ENCODE results near the gene NAT16.
"Not testable (repeated sequence)": the region's sequence is repeated elsewhere in the genome, so short reads cannot be mapped to it uniquely, and the experiment has no call there.

Gene NAT16

GRCh38 chr7:101212014-101212413, 31.9 kb upstream of the NAT16 start:
- H3K9ac ChIP-seq (ENCODE audit: low read length), result no peak overlapping the region
- H3K4me3 ChIP-seq (ENCODE audit: low read length), result no peak overlapping the region
- no peak for DNase-seq (ENCODE audit: low read depth)
- H3K4me1 ChIP-seq (ENCODE audit: control insufficient read depth, insufficient read depth, low read length), result peaks cover 21% of the 10 kb centered on the region
- no peaks in the 10 kb centered on the region for H3K9me3 ChIP-seq (ENCODE audit: control insufficient read depth, low read length)
- no peaks in the 10 kb centered on the region for H3K27me3 ChIP-seq (replicated peaks; ENCODE audit: control insufficient read depth, insufficient read depth, low read length)
- H3K36me3 ChIP-seq (ENCODE audit: control insufficient read depth, insufficient read depth, low read length, severe bottlenecking), result peaks cover 68% of the 10 kb centered on the region

GRCh38 chr7:101211501-101211900, 31.4 kb upstream of the NAT16 start:
- H3K4me3 ChIP-seq (ENCODE audit: low read length), result no peak overlapping the region
- H3K9ac ChIP-seq (ENCODE audit: low read length), result no peak overlapping the region
- DNase-seq (ENCODE audit: low read depth), result no peak
- no peaks in the 10 kb centered on the region for H3K9me3 ChIP-seq (ENCODE audit: control insufficient read depth, low read length)
- H3K36me3 ChIP-seq (ENCODE audit: control insufficient read depth, insufficient read depth, low read length, severe bottlenecking), result peaks cover 70% of the 10 kb centered on the region
- H3K27me3 ChIP-seq (replicated peaks; ENCODE audit: control insufficient read depth, insufficient read depth, low read length), result no peaks in the 10 kb centered on the region
- peaks cover 18% of the 10 kb centered on the region for H3K4me1 ChIP-seq (ENCODE audit: control insufficient read depth, insufficient read depth, low read length)

- no peak overlapping the region for H3K4me3 ChIP-seq (ENCODE audit: low read length)
- H3K9ac ChIP-seq (ENCODE audit: low read length), result no peak overlapping the region
- DNase-seq (ENCODE audit: low read depth), result no peak
- H3K27me3 ChIP-seq (replicated peaks; ENCODE audit: control insufficient read depth, insufficient read depth, low read length), result no peaks in the 10 kb centered on the region
- H3K36me3 ChIP-seq (ENCODE audit: control insufficient read depth, insufficient read depth, low read length, severe bottlenecking), result peaks cover 71% of the 10 kb centered on the region
- no peaks in the 10 kb centered on the region for H3K9me3 ChIP-seq (ENCODE audit: control insufficient read depth, low read length)
- peaks cover 5% of the 10 kb centered on the region for H3K4me1 ChIP-seq (ENCODE audit: control insufficient read depth, insufficient read depth, low read length)
Observed at GRCh38 chr7:101210143-101210542, 30.1 kb upstream of the NAT16 start.

GRCh38 chr7:101208794-101209193, 28.7 kb upstream of the NAT16 start:
- H3K9ac ChIP-seq (ENCODE audit: low read length), result no peak overlapping the region
- no peak for DNase-seq (ENCODE audit: low read depth)
- H3K36me3 ChIP-seq (ENCODE audit: control insufficient read depth, insufficient read depth, low read length, severe bottlenecking), result peaks cover 62% of the 10 kb centered on the region
- no peaks in the 10 kb centered on the region for H3K9me3 ChIP-seq (ENCODE audit: control insufficient read depth, low read length)
- no peak overlapping the region for H3K4me3 ChIP-seq (ENCODE audit: low read length)
- H3K4me1 ChIP-seq (ENCODE audit: control insufficient read depth, insufficient read depth, low read length), result no peaks in the 10 kb centered on the region
- H3K27me3 ChIP-seq (replicated peaks; ENCODE audit: control insufficient read depth, insufficient read depth, low read length), result no peaks in the 10 kb centered on the region

- Histone ChIP-seq H3K9me3 (ENCODE audit: control insufficient read depth, low read length) (no peaks in the 10 kb centered on the region), H3K4me3 (ENCODE audit: low read length) (no peak overlapping the region), H3K9ac (ENCODE audit: low read length) (no peak overlapping the region), H3K27me3 (replicated peaks; ENCODE audit: control insufficient read depth, insufficient read depth, low read length) (no peaks in the 10 kb centered on the region), H3K36me3 (ENCODE audit: control insufficient read depth, insufficient read depth, low read length, severe bottlenecking) (peaks cover 57% of the 10 kb centered on the region), H3K4me1 (ENCODE audit: control insufficient read depth, insufficient read depth, low read length) (no peaks in the 10 kb centered on the region)
- no peak for DNase-seq (ENCODE audit: low read depth)
Observed at GRCh38 chr7:101207459-101207858, 27.4 kb upstream of the NAT16 start.

- DNase-seq (ENCODE audit: low read depth), result no peak
- Histone ChIP-seq H3K36me3 (ENCODE audit: control insufficient read depth, insufficient read depth, low read length, severe bottlenecking) (peaks cover 49% of the 10 kb centered on the region), H3K9me3 (ENCODE audit: control insufficient read depth, low read length) (no peaks in the 10 kb centered on the region), H3K4me1 (ENCODE audit: control insufficient read depth, insufficient read depth, low read length) (peaks cover 2% of the 10 kb centered on the region), H3K9ac (ENCODE audit: low read length) (no peak overlapping the region), H3K4me3 (ENCODE audit: low read length) (no peak overlapping the region), H3K27me3 (replicated peaks; ENCODE audit: control insufficient read depth, insufficient read depth, low read length) (peaks cover 4% of the 10 kb centered on the region)
Observed at GRCh38 chr7:101206665-101207042, 26.6 kb upstream of the NAT16 start.

- no peak overlapping the region for H3K4me3 ChIP-seq (ENCODE audit: low read length)
- H3K36me3 ChIP-seq (ENCODE audit: control insufficient read depth, insufficient read depth, low read length, severe bottlenecking), result peaks cover 44% of the 10 kb centered on the region
Observed at GRCh38 chr7:101205901-101206664, 26.0 kb upstream of the NAT16 start.

GRCh38 chr7:101203740-101204738, 23.9 kb upstream of the NAT16 start:
- not testable (repeated sequence) for H3K4me1 ChIP-seq (ENCODE audit: control insufficient read depth, insufficient read depth, low read length); H3K9ac ChIP-seq (ENCODE audit: low read length); H3K9me3 ChIP-seq (ENCODE audit: control insufficient read depth, low read length); H3K4me3 ChIP-seq (ENCODE audit: low read length); DNase-seq (ENCODE audit: low read depth)
- H3K36me3 ChIP-seq (ENCODE audit: control insufficient read depth, insufficient read depth, low read length, severe bottlenecking), result peaks cover 26% of the 10 kb centered on the region
- H3K27me3 ChIP-seq (replicated peaks; ENCODE audit: control insufficient read depth, insufficient read depth, low read length), result peaks cover 20% of the 10 kb centered on the region

More at GRCh38 chr7:101205901-101206664, 26.0 kb upstream of the NAT16 start:
- H3K9me3 ChIP-seq (ENCODE audit: control insufficient read depth, low read length), result no peaks in the 10 kb centered on the region
- no peak for DNase-seq (ENCODE audit: low read depth)
- peaks cover 3% of the 10 kb centered on the region for H3K4me1 ChIP-seq (ENCODE audit: control insufficient read depth, insufficient read depth, low read length)
- no peak overlapping the region for H3K9ac ChIP-seq (ENCODE audit: low read length)
- H3K27me3 ChIP-seq (replicated peaks; ENCODE audit: control insufficient read depth, insufficient read depth, low read length), result peaks cover 8% of the 10 kb centered on the region

- Histone ChIP-seq H3K9me3 (ENCODE audit: control insufficient read depth, low read length) (no peaks in the 10 kb centered on the region), H3K4me1 (ENCODE audit: control insufficient read depth, insufficient read depth, low read length) (peaks cover 3% of the 10 kb centered on the region), H3K27me3 (replicated peaks; ENCODE audit: control insufficient read depth, insufficient read depth, low read length) (peaks cover 27% of the 10 kb centered on the region), H3K4me3 (ENCODE audit: low read length) (no peak overlapping the region), H3K36me3 (ENCODE audit: control insufficient read depth, insufficient read depth, low read length, severe bottlenecking) (peaks cover 15% of the 10 kb centered on the region), H3K9ac (ENCODE audit: low read length) (no peak overlapping the region)
- no peak for DNase-seq (ENCODE audit: low read depth)
Observed at GRCh38 chr7:101202603-101202918, 22.5 kb upstream of the NAT16 start.

- H3K4me3 ChIP-seq (ENCODE audit: low read length), result no peak overlapping the region
Observed at GRCh38 chr7:101201695-101202602, 21.9 kb upstream of the NAT16 start.

More at GRCh38 chr7:101201695-101202602, 21.9 kb upstream of the NAT16 start:
- DNase-seq (ENCODE audit: low read depth), result peak; percentile 3
- peaks cover 3% of the 10 kb centered on the region for H3K4me1 ChIP-seq (ENCODE audit: control insufficient read depth, insufficient read depth, low read length)
- no peaks in the 10 kb centered on the region for H3K9me3 ChIP-seq (ENCODE audit: control insufficient read depth, low read length)
- peaks cover 10% of the 10 kb centered on the region for H3K36me3 ChIP-seq (ENCODE audit: control insufficient read depth, insufficient read depth, low read length, severe bottlenecking)
- H3K27me3 ChIP-seq (replicated peaks; ENCODE audit: control insufficient read depth, insufficient read depth, low read length), result peaks cover 27% of the 10 kb centered on the region
- H3K9ac ChIP-seq (ENCODE audit: low read length), result no peak overlapping the region

Measured in adipocyte (in vitro differentiated cells).